GM12872 (cell line): Measurements from ENCODE around the gene OSTN.

ENCODE experiments used
- CTCF ChIP-seq: IDR thresholded peaks from 3 replicates; pipeline ENCODE4 v1.5.1; 2011; ENCODE audit warnings: low read depth, mild to moderate bottlenecking, low read length, moderate library complexity; ENCODE audit not compliant: insufficient read depth

The OSTN gene

DNA sequence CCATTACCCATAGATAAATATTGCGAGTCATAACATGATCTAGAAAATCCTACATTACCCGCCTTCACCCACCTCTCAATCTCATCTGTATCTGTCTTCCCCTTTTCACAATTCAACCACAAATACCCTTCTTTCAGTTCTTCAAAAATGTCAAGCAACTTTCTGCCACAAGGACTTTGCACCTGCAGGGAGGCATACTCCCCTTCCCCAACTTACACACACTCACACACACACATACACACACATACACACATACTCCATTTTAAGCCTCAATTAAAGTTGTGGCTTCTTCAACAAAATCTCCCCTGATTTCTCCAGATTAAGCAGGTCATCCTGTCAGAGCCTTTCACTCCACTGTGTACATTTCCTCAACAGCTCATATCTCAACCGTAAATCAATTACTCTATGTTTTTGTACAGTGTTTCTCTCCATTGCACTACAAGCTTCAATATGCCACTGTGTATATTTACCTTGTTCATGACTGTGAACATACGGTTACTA, 97.0 kb downstream of the OSTN start:
- TF ChIP-seq CTCF, result no peak

- no peak for TF ChIP-seq CTCF
These were observed 99.8 kb downstream of the OSTN start for GRCh38 chr3:191298846-191299245.

- no peak for TF ChIP-seq CTCF
These were observed 101.4 kb downstream of the OSTN start for GRCh38 chr3:191300422-191300821.

DNA sequence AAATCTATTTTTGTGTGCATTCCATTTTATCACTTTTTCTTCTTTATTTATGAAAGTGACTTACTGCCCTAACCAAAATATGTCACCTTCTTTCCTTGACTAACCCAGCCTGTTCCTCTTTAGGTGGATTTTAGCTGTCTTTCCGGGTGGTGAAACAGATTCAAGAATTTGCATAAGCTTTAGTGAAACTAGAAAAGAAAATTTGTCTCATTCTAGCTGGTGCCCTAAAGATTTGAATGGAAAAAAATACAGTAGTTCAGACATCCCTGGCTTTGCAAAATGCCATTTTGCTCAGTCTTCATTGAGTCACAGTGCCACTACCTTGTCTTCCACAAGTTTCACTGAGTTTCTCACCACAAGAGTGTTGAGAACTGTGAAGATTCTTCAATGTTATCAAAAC, 102.0 kb downstream of the OSTN start:
- TF ChIP-seq CTCF, result no peak

- no peak for TF ChIP-seq CTCF
These were observed 102.9 kb downstream of the OSTN start for GRCh38 chr3:191301782-191302411.

GRCh38 chr3:191302451-191302850, 103.4 kb downstream of the OSTN start:
- TF ChIP-seq CTCF, result no peak

DNA sequence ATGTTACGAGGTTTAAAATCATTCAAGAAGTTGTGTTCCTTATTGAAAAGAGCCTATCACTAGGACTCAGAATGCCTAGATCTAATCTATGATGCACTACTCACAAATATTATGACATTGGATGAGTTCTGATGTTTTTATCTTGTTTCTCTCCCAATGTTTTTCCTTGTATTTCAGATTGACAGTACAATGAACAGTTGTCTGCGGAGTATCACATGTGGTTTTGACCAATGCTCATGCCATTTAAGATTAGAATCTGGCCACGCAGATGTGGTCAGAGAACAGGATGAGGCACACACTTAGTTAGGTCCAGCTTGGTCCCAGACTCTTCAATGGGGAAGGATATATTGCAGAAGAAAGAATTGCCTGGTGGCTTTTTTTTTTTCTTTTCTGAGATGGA, 104.6 kb downstream of the OSTN start:
- TF ChIP-seq CTCF, result no peak
